Measurements from ENCODE around the gene BAD.

- TF ChIP-seq CTCF (IDR thresholded peaks at IDR 0.05) (no peak), POLR2A (IDR thresholded peaks at IDR 0.05) (no peak), POLR2AphosphoS5 (IDR thresholded peaks at IDR 0.05; ENCODE audit: insufficient read depth in 1 of 2, low read depth in 1 of 2) (no peak)
These were observed 55.2 kb downstream of the BAD start for GRCh38 chr11:64229090-64229743.
